Lower leg skin (tissue), 3 donors: ENCODE data around the gene ERCC4.

Experiments
- CTCF ChIP-seq, 3 donors: fragments of 450-650 bp; IDR thresholded peaks; one replicate each; pipeline ENCODE4 v1.5.1; 2016; ENCODE audit warnings: antibody characterized with exemption in 3 of 3, mild to moderate bottlenecking in 3 of 3, moderate library complexity in 2 of 3
- POLR2A ChIP-seq, 2 donors: fragments of 450-650 bp; IDR thresholded peaks; one replicate each; pipeline ENCODE4 v1.6.1; 2016 to 2017; ENCODE audit warnings: antibody characterized with exemption in 2 of 2, mild to moderate bottlenecking in 1 of 2, moderate library complexity in 1 of 2

DNA sequence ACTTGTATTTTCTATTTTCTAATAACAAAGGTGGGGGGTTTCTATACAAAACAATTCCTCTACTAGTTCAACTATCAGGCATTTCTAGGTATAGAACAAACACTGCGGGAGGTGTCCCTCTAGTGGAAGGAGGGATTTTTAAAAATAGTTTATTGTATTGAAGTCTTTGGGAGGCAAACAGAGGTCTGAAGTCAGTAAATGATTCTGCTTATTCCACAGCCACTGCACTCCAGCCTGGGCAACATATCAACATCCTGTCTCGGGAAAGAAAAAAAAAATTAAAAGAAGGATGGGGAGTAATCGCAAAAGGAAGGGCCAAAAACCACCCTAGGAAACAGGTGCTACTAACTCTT lies 648 bp upstream of the ERCC4 start:
- TF ChIP-seq CTCF (IDR thresholded peaks at IDR 0.05) (no peak), POLR2A (IDR thresholded peaks at IDR 0.05) (no peak)
